GM12891 (cell line): Measurements from ENCODE around the gene ALPK3.

Experiments used
- DNase-seq: peaks from one replicate; pipeline ENCODE4 v3.0.0; 2011; ENCODE audit warnings: low spot score; ENCODE audit not compliant: insufficient read length
- FAIRE-seq: peaks from 2 replicates; lab custom pipeline; 2011; peaks lifted over from hg19 to GRCh38; lab: Jason Lieb, UNC
- PAX5 ChIP-seq: IDR thresholded peaks from 2 replicates; pipeline ENCODE4 v1.6.1; 2011; ENCODE audit warnings: low read length, moderate library complexity, mild to moderate bottlenecking; ENCODE audit not compliant: insufficient read depth, severe bottlenecking
- POLR2A ChIP-seq: IDR thresholded peaks from 2 replicates; pipeline ENCODE4 v1.6.1; 2011; ENCODE audit warnings: low read depth, low read length, control low read depth
- POLR2AphosphoS5 ChIP-seq: IDR thresholded peaks from 2 replicates; pipeline ENCODE4 v1.6.1; 2011; ENCODE audit warnings: low read depth, low read length, control low read depth
- POU2F2 ChIP-seq: IDR thresholded peaks from 2 replicates; pipeline ENCODE4 v1.6.1; 2011; ENCODE audit warnings: low read depth, mild to moderate bottlenecking, control low read depth, low read length, moderate library complexity
- SPI1 ChIP-seq: IDR thresholded peaks from 2 replicates; pipeline ENCODE4 v1.6.1; 2011; ENCODE audit warnings: low read depth, low read length, control low read depth
- TAF1 ChIP-seq: IDR thresholded peaks from 2 replicates; pipeline ENCODE4 v1.6.1; 2011; ENCODE audit warnings: low read depth, low read length, control low read depth

Gene ALPK3

GRCh38 chr15:84783493-84784251 lies 33.5 kb upstream of the ALPK3 start:
- no peak for TF ChIP-seq POU2F2
- TF ChIP-seq POLR2A = no peak
- no peak for TF ChIP-seq SPI1
- TF ChIP-seq POLR2AphosphoS5 = no peak
- TF ChIP-seq TAF1 = no peak
- TF ChIP-seq PAX5 = no peak
- DNase-seq = no peak
- no peak for FAIRE-seq

GRCh38 chr15:84784262-84784661 lies 32.9 kb upstream of the ALPK3 start:
- TF ChIP-seq POLR2A (no peak), TAF1 (no peak), PAX5 (no peak), SPI1 (no peak)
- DNase-seq (no peak), FAIRE-seq (no peak)

- TF ChIP-seq PAX5 = no peak
- no peak for TF ChIP-seq POLR2AphosphoS5
- no peak for TF ChIP-seq SPI1
- no peak for TF ChIP-seq POU2F2
- TF ChIP-seq POLR2A = no peak
- TF ChIP-seq TAF1 = no peak
- no peak for DNase-seq
- FAIRE-seq = no peak
Measured at GRCh38 chr15:84785053-84785452, 32.1 kb upstream of the ALPK3 start.

GRCh38 chr15:84788500-84788899 lies 28.7 kb upstream of the ALPK3 start:
- TF ChIP-seq SPI1 (no peak), PAX5 (no peak), POU2F2 (no peak), TAF1 (no peak), POLR2AphosphoS5 (no peak), POLR2A (no peak)
- FAIRE-seq = no peak
- DNase-seq = no peak

GRCh38 chr15:84789762-84790161 lies 27.4 kb upstream of the ALPK3 start:
- no peak for TF ChIP-seq POLR2AphosphoS5
- DNase-seq (no peak), FAIRE-seq (no peak)

GRCh38 chr15:84790676-84791075 lies 26.5 kb upstream of the ALPK3 start:
- no peak for FAIRE-seq
- no peak for TF ChIP-seq POU2F2
- TF ChIP-seq PAX5 = no peak
- TF ChIP-seq POLR2A = no peak
- TF ChIP-seq SPI1 = no peak
- no peak for TF ChIP-seq POLR2AphosphoS5
- TF ChIP-seq TAF1 = no peak
- DNase-seq = no peak

- no peak for TF ChIP-seq POLR2A
- TF ChIP-seq PAX5 = no peak
- TF ChIP-seq SPI1 = no peak
- TF ChIP-seq POLR2AphosphoS5 = no peak
- TF ChIP-seq POU2F2 = no peak
- FAIRE-seq = no peak
- DNase-seq = no peak
Measured at GRCh38 chr15:84791763-84792162, 25.4 kb upstream of the ALPK3 start.

GRCh38 chr15:84793431-84794161 lies 23.6 kb upstream of the ALPK3 start:
- no peak for TF ChIP-seq PAX5
- TF ChIP-seq POLR2A = no peak
- no peak for TF ChIP-seq SPI1
- TF ChIP-seq TAF1 = no peak
- no peak for TF ChIP-seq POU2F2
- no peak for TF ChIP-seq POLR2AphosphoS5
- DNase-seq (no peak), FAIRE-seq (no peak)

GRCh38 chr15:84794162-84794547 lies 23.0 kb upstream of the ALPK3 start:
- no peak for TF ChIP-seq POLR2A
- no peak for TF ChIP-seq PAX5
- TF ChIP-seq SPI1 = no peak
- TF ChIP-seq TAF1 = no peak
- TF ChIP-seq POLR2AphosphoS5 = no peak
- TF ChIP-seq POU2F2 = no peak
- no peak for DNase-seq
- no peak for FAIRE-seq

- TF ChIP-seq SPI1 (no peak), PAX5 (no peak), POU2F2 (no peak), POLR2A (no peak), POLR2AphosphoS5 (no peak), TAF1 (no peak)
- no peak for DNase-seq
- FAIRE-seq = no peak
Measured at GRCh38 chr15:84795186-84795585, 22.0 kb upstream of the ALPK3 start.
